GM23338 (cell line): Measurements from ENCODE around the gene SLC6A3. TPM values are rescaled to one million over a fixed set of nuclear protein-coding genes. Genes with fewer than 3 reads are reported as not detected.

Experiments used
- ATAC-seq: fragments of 200-7000 bp; cut with Tn5 transposase; 3 replicates; pipeline ENCODE4 v1.9.1; 2020
- DNase-seq: peaks from one replicate; pipeline ENCODE4 v3.0.0-alpha.2; 2015; ENCODE audit warnings: low spot score
- H2AFZ ChIP-seq: fragments of 200-600 bp; sonication (generic); 2 replicates; pipeline ENCODE4 v1.8.0; 2016; ENCODE audit warnings: antibody characterized with exemption, mild to moderate bottlenecking, moderate library complexity
- H3F3A ChIP-seq: fragments of 200-600 bp; sonication (generic); replicated peaks from 2 replicates; pipeline ENCODE4 v1.8.0; 2017; ENCODE audit warnings: antibody characterized with exemption, mixed run types, low read depth
- H3K27ac ChIP-seq: fragments of 200-600 bp; sonication (generic); 2 replicates; pipeline ENCODE4 v1.6.1; 2016; ENCODE audit warnings: low read depth
- H3K27me3 ChIP-seq: fragments of 200-600 bp; sonication (generic); 2 replicates; pipeline ENCODE4 v1.8.0; 2016; ENCODE audit warnings: mild to moderate bottlenecking, mixed run types, moderate library complexity; ENCODE audit not compliant: insufficient read depth
- H3K36me3 ChIP-seq: fragments of 200-600 bp; sonication (generic); 2 replicates; pipeline ENCODE4 v1.8.0; 2016; ENCODE audit warnings: mild to moderate bottlenecking; ENCODE audit not compliant: insufficient read depth
- H3K4me1 ChIP-seq: fragments of 200-600 bp; sonication (generic); 2 replicates; pipeline ENCODE4 v1.8.0; 2016; ENCODE audit warnings: mild to moderate bottlenecking, moderate library complexity; ENCODE audit not compliant: insufficient read depth
- H3K4me2 ChIP-seq: fragments of 200-600 bp; sonication (generic); 2 replicates; pipeline ENCODE4 v1.7.1; 2017; ENCODE audit warnings: mixed run types
- H3K4me3 ChIP-seq: fragments of 200-600 bp; sonication (generic); 2 replicates; pipeline ENCODE4 v1.6.1; 2016; ENCODE audit warnings: mixed run types
- H3K79me2 ChIP-seq: fragments of 200-600 bp; sonication (generic); replicated peaks from 2 replicates; pipeline ENCODE4 v1.8.0; 2017; ENCODE audit warnings: mild to moderate bottlenecking; ENCODE audit not compliant: insufficient read depth
- H3K9me2 ChIP-seq: fragments of 200-600 bp; sonication (generic); 2 replicates; pipeline ENCODE4 v1.8.0; 2017; ENCODE audit not compliant: insufficient read depth
- H4K20me1 ChIP-seq: fragments of 200-600 bp; sonication (generic); replicated peaks from 2 replicates; pipeline ENCODE4 v1.8.0; 2017; ENCODE audit warnings: mild to moderate bottlenecking; ENCODE audit not compliant: insufficient read depth
- H3K27ac Mint-ChIP-seq: 2 replicates; pipeline ENCODE4 v1.8.0; 2020; ENCODE audit warnings: inconsistent platforms, mild to moderate bottlenecking, moderate library complexity, mixed read lengths
- H3K27me3 Mint-ChIP-seq: 3 replicates; pipeline ENCODE4 v1.8.0; 2022; ENCODE audit warnings: low read depth, mild to moderate bottlenecking, moderate library complexity, mixed read lengths, inconsistent platforms; ENCODE audit not compliant: insufficient read depth, poor library complexity
- H3K36me3 Mint-ChIP-seq: 3 replicates; pipeline ENCODE4 v1.8.0; 2021; ENCODE audit warnings: low read depth, mild to moderate bottlenecking, inconsistent platforms, moderate library complexity, mixed read lengths
- H3K4me1 Mint-ChIP-seq: 3 replicates; pipeline ENCODE4 v1.8.0; 2020; ENCODE audit warnings: mild to moderate bottlenecking, inconsistent platforms, mixed read lengths
- H3K4me3 Mint-ChIP-seq: 3 replicates; pipeline ENCODE4 v1.8.0; 2021; ENCODE audit warnings: moderate library complexity, mild to moderate bottlenecking, inconsistent platforms, mixed read lengths
- H3K9me3 Mint-ChIP-seq: 3 replicates; pipeline ENCODE4 v1.8.0; 2020; ENCODE audit warnings: moderate library complexity, mild to moderate bottlenecking, inconsistent platforms, mixed read lengths
- EZH2 ChIP-seq: fragments of 200-600 bp; sonication (generic); IDR thresholded peaks from one replicate; pipeline ENCODE4 v1.8.0; 2017; ENCODE audit warnings: antibody characterized with exemption, mild to moderate bottlenecking, low read depth; ENCODE audit not compliant: unreplicated experiment
- polyA plus RNA-seq: library from polyadenylated mRNA; unstranded; fragments of >200 nt; fragmentation: Nextera tagmentation; extraction: Ambion mirVana; gene quantifications from 2 replicates; pipeline ENCODE4 v1.2.1, GENCODE V29; 2016
- total RNA-seq: library from RNA; depleted of rRNA; stranded (reverse); fragments of >200 nt; shearing (Covaris generic); gene quantifications from 2 replicates; pipeline ENCODE4 v1.2.3, GENCODE V29; 2014
- TF ChIP-seq, protein P1 (sequence below): fragments of 250-450 bp; sonication (Bioruptor Pico); IDR thresholded peaks from 2 replicates; pipeline ENCODE4 v1.5.0; 2020; ENCODE audit warnings: mild to moderate bottlenecking, moderate library complexity
- TF ChIP-seq, protein P2 (sequence below), 2 experiments: fragments of 200-600 bp in 1 of 2; sonication (generic) in 1 of 2; conservative IDR thresholded peaks; 2 replicates each; pipeline versions ENCODE4 v1.5.1 to v1.6.1; 2016 to 2017; ENCODE audit warnings: antibody characterized with exemption in 2 of 2, low read depth in 2 of 2, mild to moderate bottlenecking in 2 of 2, moderate library complexity in 1 of 2

The SLC6A3 gene
- total and polyA plus RNA-seq, 2 experiments from 2014 or later: 0.76 to 1.0 TPM

DNA sequence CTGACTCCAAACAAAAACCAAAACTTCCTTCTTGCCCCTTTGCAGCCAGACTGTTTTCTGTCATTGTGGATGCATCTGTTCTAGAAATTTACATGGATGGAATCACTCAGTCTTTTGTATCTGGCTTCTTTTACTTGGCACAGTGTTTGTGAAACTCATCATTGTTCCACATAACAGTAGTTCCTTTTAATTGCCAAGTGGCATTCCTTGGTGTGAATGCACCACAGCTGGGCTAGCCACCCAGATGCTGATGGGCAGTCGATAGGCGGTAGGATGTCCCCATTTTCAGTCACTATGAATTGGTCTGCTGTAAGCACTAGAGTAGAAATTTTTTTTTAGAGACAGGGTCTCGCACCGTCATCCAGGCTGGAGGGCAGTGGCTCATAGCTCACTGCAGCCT lies 94.1 kb downstream of the SLC6A3 start (continued):
- TF ChIP-seq, protein P1, sequence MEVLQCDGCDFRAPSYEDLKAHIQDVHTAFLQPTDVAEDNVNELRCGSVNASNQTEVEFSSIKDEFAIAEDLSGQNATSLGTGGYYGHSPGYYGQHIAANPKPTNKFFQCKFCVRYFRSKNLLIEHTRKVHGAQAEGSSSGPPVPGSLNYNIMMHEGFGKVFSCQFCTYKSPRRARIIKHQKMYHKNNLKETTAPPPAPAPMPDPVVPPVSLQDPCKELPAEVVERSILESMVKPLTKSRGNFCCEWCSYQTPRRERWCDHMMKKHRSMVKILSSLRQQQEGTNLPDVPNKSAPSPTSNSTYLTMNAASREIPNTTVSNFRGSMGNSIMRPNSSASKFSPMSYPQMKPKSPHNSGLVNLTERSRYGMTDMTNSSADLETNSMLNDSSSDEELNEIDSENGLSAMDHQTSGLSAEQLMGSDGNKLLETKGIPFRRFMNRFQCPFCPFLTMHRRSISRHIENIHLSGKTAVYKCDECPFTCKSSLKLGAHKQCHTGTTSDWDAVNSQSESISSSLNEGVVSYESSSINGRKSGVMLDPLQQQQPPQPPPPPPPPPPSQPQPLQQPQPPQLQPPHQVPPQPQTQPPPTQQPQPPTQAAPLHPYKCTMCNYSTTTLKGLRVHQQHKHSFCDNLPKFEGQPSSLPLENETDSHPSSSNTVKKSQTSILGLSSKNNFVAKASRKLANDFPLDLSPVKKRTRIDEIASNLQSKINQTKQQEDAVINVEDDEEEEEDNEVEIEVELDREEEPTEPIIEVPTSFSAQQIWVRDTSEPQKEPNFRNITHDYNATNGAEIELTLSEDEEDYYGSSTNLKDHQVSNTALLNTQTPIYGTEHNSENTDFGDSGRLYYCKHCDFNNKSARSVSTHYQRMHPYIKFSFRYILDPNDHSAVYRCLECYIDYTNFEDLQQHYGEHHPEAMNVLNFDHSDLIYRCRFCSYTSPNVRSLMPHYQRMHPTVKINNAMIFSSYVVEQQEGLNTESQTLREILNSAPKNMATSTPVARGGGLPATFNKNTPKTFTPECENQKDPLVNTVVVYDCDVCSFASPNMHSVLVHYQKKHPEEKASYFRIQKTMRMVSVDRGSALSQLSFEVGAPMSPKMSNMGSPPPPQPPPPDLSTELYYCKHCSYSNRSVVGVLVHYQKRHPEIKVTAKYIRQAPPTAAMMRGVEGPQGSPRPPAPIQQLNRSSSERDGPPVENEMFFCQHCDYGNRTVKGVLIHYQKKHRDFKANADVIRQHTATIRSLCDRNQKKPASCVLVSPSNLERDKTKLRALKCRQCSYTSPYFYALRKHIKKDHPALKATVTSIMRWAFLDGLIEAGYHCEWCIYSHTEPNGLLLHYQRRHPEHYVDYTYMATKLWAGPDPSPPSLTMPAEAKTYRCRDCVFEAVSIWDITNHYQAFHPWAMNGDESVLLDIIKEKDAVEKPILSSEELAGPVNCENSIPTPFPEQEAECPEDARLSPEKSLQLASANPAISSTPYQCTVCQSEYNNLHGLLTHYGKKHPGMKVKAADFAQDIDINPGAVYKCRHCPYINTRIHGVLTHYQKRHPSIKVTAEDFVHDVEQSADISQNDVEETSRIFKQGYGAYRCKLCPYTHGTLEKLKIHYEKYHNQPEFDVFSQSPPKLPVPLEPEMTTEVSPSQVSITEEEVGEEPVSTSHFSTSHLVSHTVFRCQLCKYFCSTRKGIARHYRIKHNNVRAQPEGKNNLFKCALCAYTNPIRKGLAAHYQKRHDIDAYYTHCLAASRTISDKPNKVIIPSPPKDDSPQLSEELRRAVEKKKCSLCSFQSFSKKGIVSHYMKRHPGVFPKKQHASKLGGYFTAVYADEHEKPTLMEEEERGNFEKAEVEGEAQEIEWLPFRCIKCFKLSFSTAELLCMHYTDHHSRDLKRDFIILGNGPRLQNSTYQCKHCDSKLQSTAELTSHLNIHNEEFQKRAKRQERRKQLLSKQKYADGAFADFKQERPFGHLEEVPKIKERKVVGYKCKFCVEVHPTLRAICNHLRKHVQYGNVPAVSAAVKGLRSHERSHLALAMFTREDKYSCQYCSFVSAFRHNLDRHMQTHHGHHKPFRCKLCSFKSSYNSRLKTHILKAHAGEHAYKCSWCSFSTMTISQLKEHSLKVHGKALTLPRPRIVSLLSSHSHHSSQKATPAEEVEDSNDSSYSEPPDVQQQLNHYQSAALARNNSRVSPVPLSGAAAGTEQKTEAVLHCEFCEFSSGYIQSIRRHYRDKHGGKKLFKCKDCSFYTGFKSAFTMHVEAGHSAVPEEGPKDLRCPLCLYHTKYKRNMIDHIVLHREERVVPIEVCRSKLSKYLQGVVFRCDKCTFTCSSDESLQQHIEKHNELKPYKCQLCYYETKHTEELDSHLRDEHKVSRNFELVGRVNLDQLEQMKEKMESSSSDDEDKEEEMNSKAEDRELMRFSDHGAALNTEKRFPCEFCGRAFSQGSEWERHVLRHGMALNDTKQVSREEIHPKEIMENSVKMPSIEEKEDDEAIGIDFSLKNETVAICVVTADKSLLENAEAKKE (CRISPR knock-in tag): no peak

DNA sequence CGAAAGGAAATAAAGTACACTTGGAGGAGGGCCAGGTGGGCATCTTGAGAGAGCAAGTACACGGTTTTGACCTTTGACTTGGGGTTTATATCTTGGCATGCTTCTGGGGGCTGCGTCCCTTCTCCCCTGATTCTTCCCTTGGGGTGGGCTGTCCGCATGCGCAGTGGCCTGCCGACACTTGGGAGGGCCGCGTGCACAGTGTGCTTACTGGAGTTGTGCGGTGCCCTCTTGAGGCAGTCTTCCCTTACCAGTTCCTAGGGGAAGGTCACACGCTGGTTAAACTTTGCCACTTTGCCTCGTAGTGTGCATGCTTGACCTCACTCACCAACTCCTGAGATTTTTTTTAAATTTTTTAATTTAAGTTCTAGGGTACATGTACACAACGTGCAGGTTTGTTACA lies 96.0 kb downstream of the SLC6A3 start:
- Histone ChIP-seq H3K9me2 (no peaks in the 10 kb centered on the region), H3K4me3 (no peak overlapping the region), H3K27ac (no peak overlapping the region), H3K79me2 (peaks cover 2% of the 10 kb centered on the region), H3K36me3 (no peaks in the 10 kb centered on the region), H3K4me2 (no peak overlapping the region), H2AFZ (no peak overlapping the region), H3K27me3 (no peaks in the 10 kb centered on the region), H3K4me1 (peaks cover 5% of the 10 kb centered on the region; the same call in 1 of the 2 replicates), H4K20me1 (no peaks in the 10 kb centered on the region; the same call in 1 of the 2 replicates), H3F3A (no peaks in the 10 kb centered on the region)
- Mint-ChIP-seq H3K4me3 (no peak overlapping the region), H3K9me3 (no peaks in the 10 kb centered on the region; the same call in 2 of the 3 replicates), H3K27me3 (peaks cover 3% of the 10 kb centered on the region), H3K27ac (no peak overlapping the region), H3K36me3 (peaks cover under 1% of the 10 kb centered on the region; the same call in 2 of the 3 replicates), H3K4me1 (peaks cover 8% of the 10 kb centered on the region)
- no peak for DNase-seq
- ATAC-seq: no peak
- TF ChIP-seq, protein P2, sequence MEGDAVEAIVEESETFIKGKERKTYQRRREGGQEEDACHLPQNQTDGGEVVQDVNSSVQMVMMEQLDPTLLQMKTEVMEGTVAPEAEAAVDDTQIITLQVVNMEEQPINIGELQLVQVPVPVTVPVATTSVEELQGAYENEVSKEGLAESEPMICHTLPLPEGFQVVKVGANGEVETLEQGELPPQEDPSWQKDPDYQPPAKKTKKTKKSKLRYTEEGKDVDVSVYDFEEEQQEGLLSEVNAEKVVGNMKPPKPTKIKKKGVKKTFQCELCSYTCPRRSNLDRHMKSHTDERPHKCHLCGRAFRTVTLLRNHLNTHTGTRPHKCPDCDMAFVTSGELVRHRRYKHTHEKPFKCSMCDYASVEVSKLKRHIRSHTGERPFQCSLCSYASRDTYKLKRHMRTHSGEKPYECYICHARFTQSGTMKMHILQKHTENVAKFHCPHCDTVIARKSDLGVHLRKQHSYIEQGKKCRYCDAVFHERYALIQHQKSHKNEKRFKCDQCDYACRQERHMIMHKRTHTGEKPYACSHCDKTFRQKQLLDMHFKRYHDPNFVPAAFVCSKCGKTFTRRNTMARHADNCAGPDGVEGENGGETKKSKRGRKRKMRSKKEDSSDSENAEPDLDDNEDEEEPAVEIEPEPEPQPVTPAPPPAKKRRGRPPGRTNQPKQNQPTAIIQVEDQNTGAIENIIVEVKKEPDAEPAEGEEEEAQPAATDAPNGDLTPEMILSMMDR (conservative IDR thresholded peaks at IDR 0.05; ENCODE audit: low read depth in 2 of 2): peak in 1 of 2 experiments; percentile 41; a peak in 2 of 4 replicates
- no peak for TF ChIP-seq EZH2
